Vagina (tissue), 2 donors: Measurements from ENCODE around the gene NLRX1. TPM values are rescaled to one million over a fixed set of nuclear protein-coding genes. Genes with fewer than 3 reads are reported as not detected.
A peak's percentile ranks its signal among the peaks of the same experiment; 100 is the strongest.
"Not testable (repeated sequence)": the region's sequence is repeated elsewhere in the genome, so short reads cannot be mapped to it uniquely, and the experiment has no call there.

Source experiments
- DNase-seq, 2 donors: peaks; one replicate each; pipeline ENCODE4 v3.0.0-alpha.2; 2017; ENCODE audit errors: extremely low spot score in 2 of 2
- H3K27ac ChIP-seq: fragments of 200-600 bp; sonication (generic); one replicate; pipeline ENCODE4 v1.5.1; 2019
- H3K27me3 ChIP-seq: fragments of 200-600 bp; sonication (generic); one replicate; pipeline ENCODE4 v1.5.1; 2019
- H3K36me3 ChIP-seq, 2 donors: fragments of 200-600 bp; sonication (generic); one replicate each; pipeline ENCODE4 v1.5.1; 2017 to 2019
- H3K4me1 ChIP-seq: fragments of 200-600 bp; sonication (generic); one replicate; pipeline ENCODE4 v1.5.1; 2019
- H3K4me3 ChIP-seq, 2 donors: fragments of 200-600 bp; sonication (generic); 1 replicate in 1 of 2; 2 replicates in 1 of 2; pipeline ENCODE4 v1.5.1; 2016 to 2019
- H3K9me3 ChIP-seq: fragments of 200-600 bp; sonication (generic); one replicate; pipeline ENCODE4 v1.5.1; 2019
- POLR2A ChIP-seq, 2 donors: fragments of 450-650 bp; IDR thresholded peaks; one replicate each; pipeline ENCODE4 v1.6.1; 2017; ENCODE audit warnings: antibody characterized with exemption in 2 of 2, mild to moderate bottlenecking in 2 of 2, moderate library complexity in 2 of 2
- POLR2AphosphoS5 ChIP-seq, 2 donors: sonication (generic); formaldehyde crosslinking; IDR thresholded peaks; one replicate each; pipeline ENCODE4 v1.9.0; 2017; ENCODE audit warnings: antibody characterized with exemption in 2 of 2, mild to moderate bottlenecking in 2 of 2, low read depth in 1 of 2; ENCODE audit not compliant: insufficient read depth in 1 of 2
- intact Hi-C: fragments of 100-400 bp; cut with DNase I; formaldehyde crosslinking; loops from one replicate; pipeline ENCODE4 v1.15.1; 2023
- total RNA-seq: library from RNA; depleted of rRNA; stranded (reverse); fragments of >200 nt; gene quantifications from one replicate; pipeline ENCODE4 v1.2.3, GENCODE V29; 2016
- TF ChIP-seq, protein P1 (sequence below), 3 experiments: fragments of 450-650 bp in 2 of 3; fragments of 200-600 bp in 1 of 3; sonication (generic) in 1 of 3; IDR thresholded peaks; one replicate each; pipeline ENCODE4 v1.5.1; 2017 to 2019; ENCODE audit warnings: antibody characterized with exemption in 3 of 3, mild to moderate bottlenecking in 2 of 3, moderate library complexity in 2 of 3

The NLRX1 gene
- total RNA-seq, 1 donor from 2014 or later, result 15.5 TPM

GRCh38 chr11:119160151-119160550 is 8.4 kb upstream of the NLRX1 start:
- Histone ChIP-seq H3K9me3 (no peaks in the 10 kb centered on the region), H3K4me3 (no peak overlapping the region), H3K27me3 (no peaks in the 10 kb centered on the region), H3K4me1 (no peaks in the 10 kb centered on the region), H3K36me3 (no peaks in the 10 kb centered on the region), H3K27ac (no peak overlapping the region)
- intact Hi-C loops, result no loop called here
- no peak for TF ChIP-seq POLR2A (IDR thresholded peaks at IDR 0.05)
- TF ChIP-seq, protein P1, sequence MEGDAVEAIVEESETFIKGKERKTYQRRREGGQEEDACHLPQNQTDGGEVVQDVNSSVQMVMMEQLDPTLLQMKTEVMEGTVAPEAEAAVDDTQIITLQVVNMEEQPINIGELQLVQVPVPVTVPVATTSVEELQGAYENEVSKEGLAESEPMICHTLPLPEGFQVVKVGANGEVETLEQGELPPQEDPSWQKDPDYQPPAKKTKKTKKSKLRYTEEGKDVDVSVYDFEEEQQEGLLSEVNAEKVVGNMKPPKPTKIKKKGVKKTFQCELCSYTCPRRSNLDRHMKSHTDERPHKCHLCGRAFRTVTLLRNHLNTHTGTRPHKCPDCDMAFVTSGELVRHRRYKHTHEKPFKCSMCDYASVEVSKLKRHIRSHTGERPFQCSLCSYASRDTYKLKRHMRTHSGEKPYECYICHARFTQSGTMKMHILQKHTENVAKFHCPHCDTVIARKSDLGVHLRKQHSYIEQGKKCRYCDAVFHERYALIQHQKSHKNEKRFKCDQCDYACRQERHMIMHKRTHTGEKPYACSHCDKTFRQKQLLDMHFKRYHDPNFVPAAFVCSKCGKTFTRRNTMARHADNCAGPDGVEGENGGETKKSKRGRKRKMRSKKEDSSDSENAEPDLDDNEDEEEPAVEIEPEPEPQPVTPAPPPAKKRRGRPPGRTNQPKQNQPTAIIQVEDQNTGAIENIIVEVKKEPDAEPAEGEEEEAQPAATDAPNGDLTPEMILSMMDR (IDR thresholded peaks at IDR 0.05), result no peak
- TF ChIP-seq POLR2AphosphoS5 (IDR thresholded peaks at IDR 0.05; ENCODE audit: insufficient read depth in 1 of 2, low read depth in 1 of 2), result no peak
- DNase-seq, result no peak

DNA sequence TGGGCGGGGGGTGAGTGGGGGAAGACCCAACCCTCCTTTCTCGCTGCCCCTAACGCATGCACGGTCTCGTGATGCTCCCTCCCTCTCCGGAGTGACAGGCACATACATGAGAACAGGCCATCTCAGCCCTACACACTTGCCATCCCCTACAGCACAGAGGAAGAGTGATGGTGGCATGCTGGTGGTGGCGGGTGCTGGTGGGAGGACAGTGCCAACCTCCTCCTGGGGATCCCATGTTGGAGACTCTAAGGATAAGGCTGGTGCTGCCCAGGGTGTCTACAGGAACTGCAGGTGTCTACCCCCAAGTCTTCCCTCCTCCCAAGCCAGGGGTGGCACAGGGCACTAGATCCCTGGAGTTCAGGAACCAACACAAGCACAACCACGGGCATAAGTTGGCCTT is 6.7 kb upstream of the NLRX1 start:
- intact Hi-C loops, result no loop called here
- TF ChIP-seq, protein P1 (IDR thresholded peaks at IDR 0.05), result no peak
- TF ChIP-seq POLR2A (IDR thresholded peaks at IDR 0.05) (no peak), POLR2AphosphoS5 (IDR thresholded peaks at IDR 0.05; ENCODE audit: insufficient read depth in 1 of 2, low read depth in 1 of 2) (no peak)

DNA sequence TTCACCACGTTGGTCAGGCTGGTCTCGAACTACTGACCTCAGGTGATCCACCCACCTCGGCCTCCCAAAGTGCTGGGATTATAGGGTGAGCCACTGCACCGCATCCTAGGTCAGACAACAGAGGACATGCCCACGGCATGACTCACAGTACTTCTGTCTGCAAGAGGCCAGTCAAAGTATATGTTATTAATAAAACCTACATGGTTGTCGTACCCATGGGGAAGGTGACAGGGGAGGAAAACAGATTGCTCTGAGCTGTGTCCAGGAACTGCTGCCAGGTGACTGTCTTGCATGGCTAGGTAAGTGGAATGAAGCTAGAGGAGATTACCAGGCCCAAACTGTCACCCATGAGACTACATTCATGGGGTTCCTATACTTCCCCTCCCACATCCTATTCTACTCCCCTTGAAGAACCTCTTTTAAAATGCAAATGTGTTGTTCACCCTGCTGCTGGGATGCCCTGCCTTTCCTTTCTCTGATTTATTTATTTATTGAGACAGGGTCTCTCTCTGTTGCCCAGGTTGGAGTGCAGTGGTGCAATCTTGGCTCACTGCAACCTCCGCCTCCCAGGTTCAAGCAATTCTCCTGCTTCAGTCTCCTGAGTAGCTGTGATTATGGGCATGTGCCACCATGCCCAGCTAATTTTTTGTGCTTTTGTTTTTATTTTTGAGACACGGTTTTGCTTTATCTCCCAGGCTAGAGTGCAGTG is 2.0 kb upstream of the NLRX1 start:
- DNase-seq, result no peak
- intact Hi-C loops, result no loop called here
- Histone ChIP-seq H3K36me3 (no peaks in the 10 kb centered on the region), H3K27ac (no peak overlapping the region), H3K9me3 (no peaks in the 10 kb centered on the region), H3K4me3 (no peak overlapping the region), H3K4me1 (peaks cover 11% of the 10 kb centered on the region), H3K27me3 (no peaks in the 10 kb centered on the region)
- peak in 1 of 2 donors; percentile 19 for TF ChIP-seq POLR2AphosphoS5 (IDR thresholded peaks at IDR 0.05; ENCODE audit: insufficient read depth in 1 of 2, low read depth in 1 of 2)
- TF ChIP-seq, protein P1 (IDR thresholded peaks at IDR 0.05), result no peak

More for the DNA sequence above, 6.7 kb upstream of the NLRX1 start:
- no peak overlapping the region for H3K27ac ChIP-seq
- H3K36me3 ChIP-seq, result no peaks in the 10 kb centered on the region
- H3K9me3 ChIP-seq, result no peaks in the 10 kb centered on the region
- H3K4me3 ChIP-seq, result no peak overlapping the region
- no peaks in the 10 kb centered on the region for H3K27me3 ChIP-seq
- no peaks in the 10 kb centered on the region for H3K4me1 ChIP-seq
- DNase-seq, result no peak

DNA sequence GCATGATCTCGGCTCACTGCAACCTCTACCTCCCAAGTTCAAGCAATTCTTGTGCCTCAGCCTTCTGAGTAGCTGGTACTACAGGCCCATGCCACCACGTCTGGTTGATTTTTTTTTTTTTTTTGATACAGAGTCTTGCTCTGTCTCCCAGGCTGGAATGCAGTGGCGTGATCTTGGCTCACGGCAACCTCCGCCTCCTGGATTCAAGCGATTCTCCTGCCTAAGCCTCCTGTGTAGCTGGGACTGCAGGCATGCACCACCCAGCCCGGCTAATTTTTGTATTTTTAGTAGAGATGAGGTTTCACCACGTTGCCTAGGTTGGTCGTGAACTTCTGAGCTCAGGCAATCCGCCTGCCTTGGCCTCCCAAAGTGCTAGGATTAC is 1.5 kb upstream of the NLRX1 start:
- H3K9me3 ChIP-seq, H3K27me3 ChIP-seq, H3K4me3 ChIP-seq, H3K27ac ChIP-seq, intact Hi-C loops, DNase-seq, H3K36me3 ChIP-seq: not testable (repeated sequence)
- H3K4me1 ChIP-seq, result peaks cover 11% of the 10 kb centered on the region

DNA sequence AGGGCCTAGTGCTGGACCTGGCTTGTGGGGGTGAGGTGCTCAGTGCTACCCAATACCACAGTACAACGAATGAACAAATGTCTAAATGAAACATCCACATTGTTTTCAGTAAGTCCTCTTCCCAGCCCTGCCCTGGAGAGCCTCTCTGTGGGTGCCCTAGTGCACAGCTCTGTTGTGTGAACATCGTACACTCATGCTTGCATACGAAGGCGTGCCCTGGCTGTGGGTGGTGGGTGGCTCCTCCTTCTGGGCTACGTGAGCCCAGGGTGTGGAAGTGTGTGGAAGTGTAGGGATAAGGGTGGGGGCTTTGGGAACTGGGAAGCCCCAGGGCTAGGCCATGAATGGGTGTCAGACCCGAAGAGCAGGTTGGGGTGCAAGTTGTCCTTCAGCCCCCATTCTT is 592 bp upstream of the NLRX1 start:
- no peaks in the 10 kb centered on the region for H3K27me3 ChIP-seq
- H3K4me3 ChIP-seq, result peak overlapping the region in 1 of 2 donors; percentile 85
- H3K9me3 ChIP-seq, result no peaks in the 10 kb centered on the region
- peaks cover 11% of the 10 kb centered on the region for H3K4me1 ChIP-seq
- DNase-seq, result no peak
- intact Hi-C loops, result no loop called here
- TF ChIP-seq POLR2A (IDR thresholded peaks at IDR 0.05) (no peak), POLR2AphosphoS5 (IDR thresholded peaks at IDR 0.05; ENCODE audit: insufficient read depth in 1 of 2, low read depth in 1 of 2) (no peak)
- TF ChIP-seq, protein P1 (IDR thresholded peaks at IDR 0.05), result no peak
- no peaks in the 10 kb centered on the region for H3K36me3 ChIP-seq
- peak overlapping the region; percentile 94 for H3K27ac ChIP-seq
